Glutamatergic neuron (in vitro differentiated cells): ENCODE measurements around the gene SLC7A6. TPM values are rescaled to one million over a fixed set of nuclear protein-coding genes. Genes with fewer than 3 reads are reported as not detected.

Experiments
- DNase-seq: peaks from one replicate; pipeline ENCODE4 v3.0.0; 2022
- H3K27ac Mint-ChIP-seq: one replicate; pipeline ENCODE4 v1.8.0; 2020; ENCODE audit warnings: mild to moderate bottlenecking, mixed read lengths, inconsistent platforms; ENCODE audit not compliant: unreplicated experiment
- H3K27me3 Mint-ChIP-seq: one replicate; pipeline ENCODE4 v1.8.0; 2020; ENCODE audit warnings: mild to moderate bottlenecking, moderate library complexity, mixed read lengths, inconsistent platforms; ENCODE audit not compliant: unreplicated experiment
- H3K36me3 Mint-ChIP-seq: one replicate; pipeline ENCODE4 v1.8.0; 2020; ENCODE audit warnings: mild to moderate bottlenecking, mixed read lengths, inconsistent platforms; ENCODE audit not compliant: unreplicated experiment
- H3K4me1 Mint-ChIP-seq: one replicate; pipeline ENCODE4 v1.8.0; 2020; ENCODE audit warnings: mild to moderate bottlenecking, low read depth, mixed read lengths, inconsistent platforms; ENCODE audit not compliant: unreplicated experiment
- H3K4me3 Mint-ChIP-seq: one replicate; pipeline ENCODE4 v1.8.0; 2020; ENCODE audit warnings: mild to moderate bottlenecking, mixed read lengths, inconsistent platforms; ENCODE audit not compliant: unreplicated experiment
- H3K9me3 Mint-ChIP-seq: one replicate; pipeline ENCODE4 v1.8.0; 2020; ENCODE audit warnings: mild to moderate bottlenecking, moderate library complexity, mixed read lengths, inconsistent platforms; ENCODE audit not compliant: unreplicated experiment
- total RNA-seq: library from RNA; stranded (reverse); fragmentation: NEBNext Ultra II Directional; extraction: Animal tissue kit (Norgen Biotek cat#: 25700); gene quantifications from one replicate; pipeline ENCODE4 v1.2.1, GENCODE V29; 2021; ENCODE audit not compliant: unreplicated experiment
- TF ChIP-seq, protein P1 (sequence below): fragments of 200-600 bp; sonication (generic); IDR thresholded peaks from one replicate; pipeline ENCODE4 v1.5.0; 2021; ENCODE audit not compliant: partially characterized antibody, unreplicated experiment

SLC7A6 gene
- total RNA-seq, 1 donor from 2014 or later: 78.1 TPM

DNA sequence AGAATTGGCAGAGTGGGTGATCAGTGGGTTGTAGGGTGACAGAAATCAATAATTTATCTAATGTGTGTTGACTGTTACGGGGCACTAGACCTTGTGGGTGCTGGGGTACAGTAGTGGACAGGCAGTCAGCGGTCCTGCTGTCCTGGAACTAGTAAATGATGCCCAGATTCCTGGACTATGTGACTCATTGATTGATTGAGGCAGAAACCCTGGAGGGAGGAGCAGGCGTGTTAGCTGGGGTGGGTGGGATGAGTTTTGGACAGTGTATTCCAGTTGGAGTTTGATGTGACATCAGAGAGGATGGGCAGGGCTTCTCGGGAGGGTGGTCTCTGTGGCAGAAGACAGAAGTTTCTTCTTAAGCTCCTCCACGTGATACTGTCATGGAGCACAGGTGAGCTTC is 70.8 kb downstream of the SLC7A6 start:
- Mint-ChIP-seq H3K36me3 (no peaks in the 10 kb centered on the region), H3K4me1 (no peaks in the 10 kb centered on the region), H3K27me3 (peaks cover 3% of the 10 kb centered on the region), H3K9me3 (no peaks in the 10 kb centered on the region), H3K4me3 (peak overlapping the region; percentile 30), H3K27ac (no peak overlapping the region)
- no peak for DNase-seq
- TF ChIP-seq, protein P1, sequence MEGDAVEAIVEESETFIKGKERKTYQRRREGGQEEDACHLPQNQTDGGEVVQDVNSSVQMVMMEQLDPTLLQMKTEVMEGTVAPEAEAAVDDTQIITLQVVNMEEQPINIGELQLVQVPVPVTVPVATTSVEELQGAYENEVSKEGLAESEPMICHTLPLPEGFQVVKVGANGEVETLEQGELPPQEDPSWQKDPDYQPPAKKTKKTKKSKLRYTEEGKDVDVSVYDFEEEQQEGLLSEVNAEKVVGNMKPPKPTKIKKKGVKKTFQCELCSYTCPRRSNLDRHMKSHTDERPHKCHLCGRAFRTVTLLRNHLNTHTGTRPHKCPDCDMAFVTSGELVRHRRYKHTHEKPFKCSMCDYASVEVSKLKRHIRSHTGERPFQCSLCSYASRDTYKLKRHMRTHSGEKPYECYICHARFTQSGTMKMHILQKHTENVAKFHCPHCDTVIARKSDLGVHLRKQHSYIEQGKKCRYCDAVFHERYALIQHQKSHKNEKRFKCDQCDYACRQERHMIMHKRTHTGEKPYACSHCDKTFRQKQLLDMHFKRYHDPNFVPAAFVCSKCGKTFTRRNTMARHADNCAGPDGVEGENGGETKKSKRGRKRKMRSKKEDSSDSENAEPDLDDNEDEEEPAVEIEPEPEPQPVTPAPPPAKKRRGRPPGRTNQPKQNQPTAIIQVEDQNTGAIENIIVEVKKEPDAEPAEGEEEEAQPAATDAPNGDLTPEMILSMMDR: no peak

DNA sequence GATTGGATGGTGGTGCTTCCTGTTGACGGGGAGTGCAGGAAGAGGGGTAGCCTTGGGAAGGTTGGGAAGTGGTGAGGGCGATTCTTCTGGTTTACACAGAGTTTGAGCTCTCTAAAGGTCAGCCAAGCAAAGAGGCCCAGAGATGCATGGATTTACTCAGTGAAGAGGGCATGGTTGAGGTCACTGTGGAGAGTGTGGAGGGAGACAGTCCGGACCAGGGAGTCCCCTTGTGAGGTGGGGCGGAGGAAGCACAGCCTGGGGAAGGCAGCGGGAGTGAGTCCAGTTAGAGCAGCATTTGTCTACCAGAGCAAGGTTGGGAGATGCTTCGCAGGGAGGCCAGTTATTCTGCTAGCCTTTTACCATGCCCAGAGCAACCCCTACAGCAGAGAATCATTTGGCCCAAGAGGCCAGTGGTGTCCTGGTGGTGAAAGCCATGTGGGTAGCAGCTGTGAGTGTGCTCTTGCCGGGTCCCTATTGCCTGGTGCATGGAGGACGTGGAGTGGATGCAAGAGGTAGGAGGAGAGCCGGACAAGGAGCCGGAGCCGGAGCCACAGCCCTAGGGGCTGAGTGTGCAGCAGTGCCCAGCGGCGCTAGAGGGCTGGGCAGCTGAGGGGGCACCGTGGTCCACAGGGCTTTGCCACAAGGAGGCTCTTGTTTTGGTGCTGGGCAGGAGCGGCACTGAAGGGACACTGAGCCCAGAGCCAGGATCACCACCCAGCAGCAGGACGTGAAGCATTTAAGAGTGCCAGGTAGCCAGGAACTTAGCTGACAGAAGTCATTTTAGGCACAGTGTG is 74.2 kb downstream of the SLC7A6 start:
- no peak for DNase-seq
- no peaks in the 10 kb centered on the region for H3K9me3 Mint-ChIP-seq
- TF ChIP-seq, protein P1: no peak
- no peaks in the 10 kb centered on the region for H3K36me3 Mint-ChIP-seq
- no peak overlapping the region for H3K27ac Mint-ChIP-seq
- H3K4me3 Mint-ChIP-seq: no peak overlapping the region
- H3K27me3 Mint-ChIP-seq: peaks cover 4% of the 10 kb centered on the region
- H3K4me1 Mint-ChIP-seq: no peaks in the 10 kb centered on the region

DNA sequence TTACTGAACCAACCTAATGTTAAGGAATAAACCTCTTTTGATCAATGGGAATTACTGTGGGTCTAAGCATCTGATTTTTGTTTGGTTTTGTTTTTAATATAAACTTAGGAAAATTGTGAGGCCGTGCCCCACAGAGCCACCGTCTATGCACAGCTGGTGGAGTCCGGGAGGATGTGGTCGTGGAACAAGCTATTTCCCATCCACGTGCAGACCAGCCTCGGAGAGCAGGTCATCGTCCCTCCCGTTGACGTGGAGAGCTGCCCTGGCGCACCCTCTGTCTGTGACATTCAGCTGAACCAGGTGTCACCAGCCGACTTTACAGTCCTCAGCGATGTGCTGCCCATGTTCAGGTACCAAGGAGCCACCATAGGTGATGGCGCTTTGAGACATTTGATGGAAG is 74.9 kb downstream of the SLC7A6 start:
- TF ChIP-seq, protein P1: no peak
- Mint-ChIP-seq H3K27ac (no peak overlapping the region), H3K36me3 (no peaks in the 10 kb centered on the region), H3K27me3 (peaks cover 4% of the 10 kb centered on the region), H3K4me3 (no peak overlapping the region), H3K4me1 (no peaks in the 10 kb centered on the region), H3K9me3 (no peaks in the 10 kb centered on the region)
- no peak for DNase-seq

DNA sequence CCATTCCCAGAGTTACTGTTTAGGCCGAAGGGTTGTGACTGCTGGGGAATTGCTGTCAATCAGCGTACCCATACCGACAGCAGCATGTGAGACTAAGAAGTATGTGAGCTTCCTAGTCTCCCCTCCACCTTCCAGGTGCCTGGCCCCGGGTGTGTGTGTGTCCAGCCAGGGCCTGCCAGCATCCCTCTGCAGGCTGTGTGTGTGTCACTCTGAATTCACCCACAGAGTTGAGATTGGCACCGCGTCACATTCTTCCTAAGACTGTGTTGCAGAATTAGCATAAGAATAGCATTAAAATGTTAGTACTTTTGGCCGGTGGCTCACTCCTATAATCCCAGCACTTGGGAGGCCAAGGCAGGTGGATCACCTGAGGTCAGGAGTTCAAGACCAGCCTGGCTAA is 78.3 kb downstream of the SLC7A6 start:
- Mint-ChIP-seq H3K4me1 (peaks cover 14% of the 10 kb centered on the region), H3K27ac (no peak overlapping the region), H3K9me3 (no peaks in the 10 kb centered on the region), H3K36me3 (no peaks in the 10 kb centered on the region), H3K4me3 (no peak overlapping the region), H3K27me3 (peaks cover 6% of the 10 kb centered on the region)
- DNase-seq: no peak
- TF ChIP-seq, protein P1: no peak

DNA sequence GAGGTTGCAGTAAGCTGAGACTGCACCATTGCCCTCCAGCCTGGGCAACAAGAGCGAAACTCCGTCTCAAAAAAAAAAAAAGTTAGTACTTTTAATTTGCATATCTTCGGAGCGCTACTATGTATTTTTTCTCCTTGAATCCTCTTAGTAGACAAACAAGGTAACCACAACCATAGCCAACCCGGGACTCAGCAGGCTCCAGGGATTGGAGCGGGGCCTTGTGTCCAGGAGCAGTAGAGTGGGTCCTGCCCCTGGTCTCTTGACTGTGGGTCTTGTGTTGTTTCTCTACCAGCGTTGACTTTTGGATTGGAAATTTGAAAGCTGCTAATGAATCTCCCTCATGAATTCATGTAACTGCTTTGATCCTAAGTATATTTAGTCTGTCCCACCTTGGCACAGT is 78.8 kb downstream of the SLC7A6 start:
- no peak overlapping the region for H3K27ac Mint-ChIP-seq
- H3K9me3 Mint-ChIP-seq: no peaks in the 10 kb centered on the region
- H3K36me3 Mint-ChIP-seq: no peaks in the 10 kb centered on the region
- TF ChIP-seq, protein P1: no peak
- H3K4me1 Mint-ChIP-seq: peaks cover 18% of the 10 kb centered on the region
- no peak for DNase-seq
- H3K27me3 Mint-ChIP-seq: peaks cover 3% of the 10 kb centered on the region
- H3K4me3 Mint-ChIP-seq: no peak overlapping the region
